GM10266 (cell line): ENCODE measurements around the gene SLC15A1.

Experiments used
- DNase-seq: peaks from one replicate; pipeline ENCODE4 v3.0.0; 2012; ENCODE audit errors: extremely low spot score
- CTCF ChIP-seq: IDR thresholded peaks from 2 replicates; pipeline ENCODE4 v1.5.1; 2012; ENCODE audit warnings: mild to moderate bottlenecking, low read depth; ENCODE audit not compliant: control insufficient read depth, insufficient read depth; ENCODE audit errors: missing control alignments

The SLC15A1 gene

DNA sequence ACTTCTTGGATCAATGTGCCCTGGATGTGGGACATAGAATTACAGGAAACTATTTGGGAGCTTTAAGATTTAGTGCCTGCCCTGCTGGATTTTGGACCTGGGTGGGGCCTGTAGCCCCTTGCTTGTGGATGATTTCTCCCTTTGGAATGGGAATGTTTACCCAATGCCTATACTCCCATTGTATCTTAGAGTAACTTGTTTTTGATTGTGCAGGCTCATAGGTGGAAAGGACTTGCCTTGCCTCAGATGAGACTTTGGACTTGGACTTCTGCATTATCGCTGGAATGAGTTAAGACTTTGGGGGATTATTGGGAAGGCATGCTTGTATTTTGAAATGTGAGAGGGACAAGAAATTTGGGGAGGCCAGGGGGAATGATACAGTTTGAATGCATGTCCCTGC lies 13.5 kb downstream of the SLC15A1 start:
- no peak for DNase-seq
- TF ChIP-seq CTCF: no peak

DNA sequence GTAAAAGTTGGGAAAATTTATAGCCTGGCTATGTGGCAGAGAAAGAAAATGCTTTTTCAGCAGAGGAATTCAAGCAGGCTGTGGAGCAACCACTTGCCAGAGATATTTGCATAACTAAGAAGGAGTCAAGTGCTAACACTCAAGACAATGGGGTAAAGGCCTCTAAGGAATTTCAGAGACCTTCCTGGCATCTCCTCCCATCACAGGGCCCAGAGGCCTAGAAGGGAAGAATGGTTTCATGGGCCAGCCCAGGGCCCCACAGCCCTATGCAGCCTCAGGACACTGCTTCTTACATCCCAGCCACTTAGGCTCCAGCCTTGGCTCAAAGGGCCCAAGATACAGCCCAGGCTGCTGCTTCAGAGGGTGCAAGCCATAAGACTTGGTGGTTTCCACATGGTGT lies 14.3 kb downstream of the SLC15A1 start:
- DNase-seq: no peak

GRCh38 chr13:98731925-98732324 lies 20.5 kb downstream of the SLC15A1 start:
- no peak for DNase-seq
- no peak for TF ChIP-seq CTCF

More for the DNA sequence above, 14.3 kb downstream of the SLC15A1 start:
- TF ChIP-seq CTCF: no peak

DNA sequence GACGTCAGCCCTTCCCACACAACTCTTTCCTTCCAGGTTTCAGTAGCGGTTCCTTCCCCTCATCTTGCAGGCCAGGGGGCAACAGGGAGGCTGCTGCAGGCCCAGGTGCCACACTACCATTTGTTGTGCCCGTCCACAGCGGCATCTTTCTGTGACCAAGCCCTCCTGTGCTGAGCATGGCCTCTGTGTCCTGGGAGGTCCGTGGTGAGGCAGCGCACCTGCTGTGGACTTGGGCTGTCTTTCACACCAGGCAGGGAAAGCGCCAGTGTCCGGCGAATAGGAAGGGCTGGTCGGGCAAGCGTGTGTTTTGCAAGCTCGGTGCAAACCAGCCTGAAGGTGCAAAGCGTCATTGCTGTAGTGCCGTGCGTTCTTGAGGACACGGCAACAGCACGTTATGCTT lies 21.4 kb downstream of the SLC15A1 start:
- DNase-seq: no peak
- TF ChIP-seq CTCF: no peak

- no peak for TF ChIP-seq CTCF
- no peak for DNase-seq
These were observed 22.0 kb downstream of the SLC15A1 start for GRCh38 chr13:98730441-98730840.

DNA sequence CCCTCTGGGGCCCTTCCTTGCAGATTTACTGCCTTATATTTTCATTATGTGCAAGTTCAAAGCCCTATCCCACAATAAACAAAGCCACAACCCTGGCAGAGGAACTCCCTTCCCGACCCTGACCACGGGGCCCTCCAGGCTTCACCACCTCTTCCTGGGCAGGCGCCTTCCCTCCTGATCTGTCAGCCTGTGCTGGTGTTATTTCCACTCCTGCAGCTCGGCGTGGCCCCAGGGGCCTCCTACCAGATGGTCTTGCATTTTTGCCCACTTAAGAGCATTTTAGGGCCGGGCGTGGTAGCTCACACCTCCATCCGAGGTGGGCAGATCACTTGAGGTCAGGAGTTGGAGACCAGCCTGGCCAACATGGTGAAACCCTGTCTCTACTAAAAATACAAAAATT lies 22.8 kb downstream of the SLC15A1 start:
- DNase-seq: no peak
- TF ChIP-seq CTCF: no peak

GRCh38 chr13:98722958-98723357 lies 29.5 kb downstream of the SLC15A1 start:
- TF ChIP-seq CTCF: no peak
- no peak for DNase-seq
